Mucosa of descending colon (tissue), 3 donors: ENCODE data around the gene EMP3. TPM values are rescaled to one million over a fixed set of nuclear protein-coding genes. Genes with fewer than 3 reads are reported as not detected.

Source experiments
- ATAC-seq: fragments of 200-7000 bp; cut with Tn5 transposase; one replicate; pipeline ENCODE4 v1.9.1; 2020; ENCODE audit warnings: mild to moderate bottlenecking, moderate library complexity
- DNase-seq, 3 donors: peaks; one replicate each; pipeline ENCODE4 v3.0.0-alpha.2; 2020
- H3K36me3 ChIP-seq: fragments of 200-600 bp; one replicate; pipeline ENCODE4 v1.8.0; 2021; ENCODE audit warnings: low read depth, mild to moderate bottlenecking
- H3K4me1 ChIP-seq: fragments of 200-600 bp; one replicate; pipeline ENCODE4 v1.8.0; 2021; ENCODE audit warnings: low read depth, mild to moderate bottlenecking
- H3K4me3 ChIP-seq: fragments of 200-600 bp; one replicate; pipeline ENCODE4 v1.8.0; 2021; ENCODE audit warnings: mild to moderate bottlenecking
- H3K9me3 ChIP-seq: fragments of 200-600 bp; one replicate; pipeline ENCODE4 v1.8.0; 2021; ENCODE audit warnings: mild to moderate bottlenecking
- CTCF ChIP-seq: fragments of 200-600 bp; IDR thresholded peaks from one replicate; pipeline ENCODE4 v1.8.0; 2022; ENCODE audit warnings: antibody characterized with exemption, mild to moderate bottlenecking
- intact Hi-C, 2 donors: fragments of 100-400 bp; cut with DNase I in 1 of 2; cut with micrococcal nuclease in 1 of 2; formaldehyde crosslinking; loops; one replicate each; pipeline versions ENCODE4 v1.11.0 to v1.11.1; 2022; cut with DNase I, micrococcal nuclease
- total RNA-seq, 3 donors: library from RNA; stranded (reverse); fragmentation: NEBNext Ultra II Directional in 2 of 3; extraction: Animal tissue kit (Norgen Biotek cat#: 25700) in 2 of 3; gene quantifications; one replicate each; pipeline versions ENCODE4 v1.2.1 to v1.2.4, GENCODE V29; 2021 to 2023
- donor health status: DM: no; HTN: no; CAD: no; lungs with moderate emphysema.
- donor health status: DM: no; HTN: no; CAD: no.
- donor health status: DM: no; HTN: yes; CAD: no.

Gene EMP3
- total RNA-seq, 3 donors from 2014 or later: 10.3 to 109 (median 36.2) TPM

GRCh38 chr19:48353677-48354076, 28.3 kb downstream of the EMP3 start:
- ATAC-seq (no peak), DNase-seq (no peak)
- no peaks in the 10 kb centered on the region for H3K36me3 ChIP-seq
- no peak overlapping the region for H3K4me3 ChIP-seq
- intact Hi-C loops: no loop called here
- H3K4me1 ChIP-seq: no peaks in the 10 kb centered on the region
- H3K9me3 ChIP-seq: no peaks in the 10 kb centered on the region
- no peak for TF ChIP-seq CTCF

GRCh38 chr19:48354332-48354992, 29.1 kb downstream of the EMP3 start:
- TF ChIP-seq CTCF: no peak
- H3K36me3 ChIP-seq: no peaks in the 10 kb centered on the region
- DNase-seq (no peak), ATAC-seq (no peak)
- no peak overlapping the region for H3K4me3 ChIP-seq
- intact Hi-C loops: no loop called here
- no peaks in the 10 kb centered on the region for H3K9me3 ChIP-seq
- no peaks in the 10 kb centered on the region for H3K4me1 ChIP-seq

GRCh38 chr19:48355365-48355954, 30.1 kb downstream of the EMP3 start:
- Histone ChIP-seq H3K9me3 (no peaks in the 10 kb centered on the region), H3K4me1 (no peaks in the 10 kb centered on the region), H3K4me3 (no peak overlapping the region), H3K36me3 (no peaks in the 10 kb centered on the region)
- intact Hi-C loops: no loop called here
- TF ChIP-seq CTCF: no peak
- ATAC-seq: no peak
- no peak for DNase-seq

- TF ChIP-seq CTCF: no peak
- DNase-seq (no peak), ATAC-seq (no peak)
These were observed 33.8 kb downstream of the EMP3 start for GRCh38 chr19:48359123-48359522.

GRCh38 chr19:48361912-48362311, 36.6 kb downstream of the EMP3 start:
- ATAC-seq (no peak), DNase-seq (no peak)
- H3K4me3 ChIP-seq: no peak overlapping the region
- TF ChIP-seq CTCF: no peak
- no peaks in the 10 kb centered on the region for H3K4me1 ChIP-seq
- no peaks in the 10 kb centered on the region for H3K9me3 ChIP-seq
- intact Hi-C loops: no loop called here
- no peaks in the 10 kb centered on the region for H3K36me3 ChIP-seq

More at GRCh38 chr19:48359123-48359522, 33.8 kb downstream of the EMP3 start:
- H3K4me3 ChIP-seq: no peak overlapping the region
- H3K4me1 ChIP-seq: no peaks in the 10 kb centered on the region
- intact Hi-C loops: no loop called here
- H3K9me3 ChIP-seq: no peaks in the 10 kb centered on the region
- H3K36me3 ChIP-seq: no peaks in the 10 kb centered on the region
